Kidney glomerular epithelial cell (primary cell): ENCODE results near the gene RAB7A.

ENCODE experiments used
- DNase-seq: peaks from one replicate; lab custom pipeline; 2025; lab: John Stamatoyannopoulos, UW

RAB7A gene

GRCh38 chr3:128726023-128727016, at the start of gene RAB7A:
RAB7A (plus strand) TSS chr3:128726183; CDS start chr3:128795368, 69,185 bp downstream.
- DNase-seq: peak; percentile 94

DNA sequence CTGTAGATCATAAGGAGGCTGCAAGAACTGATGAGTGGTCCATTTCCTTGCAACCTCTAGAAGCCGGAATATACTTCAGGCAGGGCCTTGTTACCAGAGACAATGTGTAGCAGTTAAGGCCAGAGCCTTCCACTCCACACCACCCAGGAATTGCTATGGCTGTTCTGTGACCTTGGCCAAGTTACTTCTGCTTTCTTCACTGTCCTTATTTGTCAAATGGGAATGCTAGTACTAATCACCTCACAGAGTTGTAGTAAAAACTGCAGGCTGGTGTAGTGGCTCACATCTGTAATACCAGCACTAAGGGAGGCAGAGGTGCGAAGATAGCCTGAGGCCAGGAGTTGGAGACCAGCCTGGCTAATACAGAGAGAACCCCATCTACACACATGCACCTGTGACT, 46.6 kb upstream of the RAB7A start:
- no peak for DNase-seq

- DNase-seq: peak; percentile 94
Measured at GRCh38 chr3:128680603-128681368, 45.2 kb upstream of the RAB7A start.

- DNase-seq: no peak
Measured at GRCh38 chr3:128681369-128681829, 44.6 kb upstream of the RAB7A start.

DNA sequence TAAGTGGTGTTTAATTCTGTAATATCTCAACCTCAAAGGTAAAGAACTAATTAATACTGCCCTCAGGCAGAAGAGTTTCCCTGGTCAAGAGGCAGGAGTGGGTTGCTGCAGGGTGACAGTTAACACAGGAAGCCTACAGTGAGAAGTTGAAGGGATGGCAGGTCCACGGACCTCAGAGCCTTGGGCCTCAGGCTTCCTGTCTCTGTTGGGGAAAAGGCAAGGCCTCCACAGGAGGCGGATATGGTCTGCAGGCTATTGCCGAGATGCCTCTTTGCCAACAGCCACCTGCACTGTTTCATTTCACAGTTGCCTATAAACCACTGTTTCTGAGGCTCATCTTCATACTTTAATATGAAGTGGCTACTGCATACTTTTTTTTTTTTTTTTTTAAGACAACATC, 42.0 kb upstream of the RAB7A start:
- DNase-seq: no peak

DNA sequence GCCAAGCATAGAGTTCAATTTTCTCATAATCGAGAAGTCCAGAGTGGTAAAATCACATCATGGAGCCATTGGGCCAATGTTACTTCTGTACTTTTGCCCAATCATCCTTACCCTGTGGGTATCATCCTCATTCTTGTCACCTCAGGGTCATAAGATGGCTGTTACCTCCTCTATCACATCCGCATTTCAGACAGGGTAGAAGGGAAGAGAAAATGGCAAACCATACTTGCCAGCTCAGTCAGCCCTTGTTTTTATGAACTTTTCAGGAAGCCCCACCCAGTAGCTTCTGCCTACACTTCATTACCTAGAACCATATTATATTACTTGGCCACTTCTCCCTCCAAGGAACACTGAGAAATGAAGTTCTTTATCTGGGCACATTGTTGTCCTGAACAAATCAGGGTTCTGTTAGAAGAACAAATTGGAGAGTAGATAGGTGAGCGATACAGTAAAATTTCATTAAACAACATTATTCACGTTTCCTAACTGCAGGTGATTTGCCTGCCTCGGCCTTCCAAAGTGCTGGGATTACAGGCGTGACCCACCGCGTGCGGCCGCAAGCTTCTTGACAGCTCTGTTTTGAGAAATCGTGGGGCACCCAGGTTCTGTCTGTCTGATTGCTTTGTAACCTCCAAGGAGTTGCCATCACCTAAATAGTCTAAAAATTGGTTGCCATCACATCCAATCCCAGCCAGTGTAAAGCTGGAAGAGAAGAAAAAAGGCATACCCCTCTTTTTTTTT, 40.8 kb upstream of the RAB7A start:
- DNase-seq: no peak

- DNase-seq: no peak
Measured at GRCh38 chr3:128686465-128686864, 39.5 kb upstream of the RAB7A start.

GRCh38 chr3:128689060-128689459, 36.9 kb upstream of the RAB7A start:
- no peak for DNase-seq

DNA sequence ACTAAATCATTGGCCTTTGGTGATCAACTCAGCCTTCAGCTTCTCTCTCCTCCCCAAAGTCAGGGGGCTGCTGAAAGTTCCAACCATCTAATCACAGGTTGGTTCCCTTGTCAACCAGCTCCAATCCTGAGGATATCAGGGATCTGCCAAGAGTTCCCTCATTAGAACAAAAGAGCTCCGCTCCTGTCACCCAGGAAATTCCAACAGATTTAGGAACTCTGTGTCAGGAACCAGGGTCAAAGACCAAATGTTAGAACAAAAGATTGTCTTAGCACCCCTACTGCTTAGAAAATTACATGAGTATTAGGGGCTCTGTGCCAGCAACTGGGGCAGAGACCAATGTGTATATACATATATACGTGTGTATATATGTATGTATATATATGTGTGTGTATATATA, 32.3 kb upstream of the RAB7A start:
- no peak for DNase-seq

DNA sequence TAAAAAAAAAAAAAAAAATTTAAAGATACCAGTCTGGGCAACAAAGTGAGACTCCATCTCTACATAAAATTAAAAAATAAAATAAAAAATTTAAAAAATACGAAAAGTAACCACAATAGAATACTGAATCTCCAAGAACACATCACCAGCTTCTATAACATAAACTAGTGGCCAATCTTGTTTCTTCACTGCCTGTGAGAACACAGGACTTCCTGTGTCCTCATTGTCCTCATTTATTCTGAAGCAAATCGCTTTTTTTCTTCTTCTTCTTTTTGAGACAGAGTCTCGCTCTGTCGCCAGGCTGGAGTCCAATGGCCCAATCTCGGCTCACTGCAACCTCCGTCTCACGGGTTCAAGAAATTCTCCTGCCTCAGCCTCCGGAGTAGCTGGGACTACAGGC, 28.6 kb upstream of the RAB7A start:
- DNase-seq: no peak

- no peak for DNase-seq
Measured at GRCh38 chr3:128698211-128699047, 27.6 kb upstream of the RAB7A start.

DNA sequence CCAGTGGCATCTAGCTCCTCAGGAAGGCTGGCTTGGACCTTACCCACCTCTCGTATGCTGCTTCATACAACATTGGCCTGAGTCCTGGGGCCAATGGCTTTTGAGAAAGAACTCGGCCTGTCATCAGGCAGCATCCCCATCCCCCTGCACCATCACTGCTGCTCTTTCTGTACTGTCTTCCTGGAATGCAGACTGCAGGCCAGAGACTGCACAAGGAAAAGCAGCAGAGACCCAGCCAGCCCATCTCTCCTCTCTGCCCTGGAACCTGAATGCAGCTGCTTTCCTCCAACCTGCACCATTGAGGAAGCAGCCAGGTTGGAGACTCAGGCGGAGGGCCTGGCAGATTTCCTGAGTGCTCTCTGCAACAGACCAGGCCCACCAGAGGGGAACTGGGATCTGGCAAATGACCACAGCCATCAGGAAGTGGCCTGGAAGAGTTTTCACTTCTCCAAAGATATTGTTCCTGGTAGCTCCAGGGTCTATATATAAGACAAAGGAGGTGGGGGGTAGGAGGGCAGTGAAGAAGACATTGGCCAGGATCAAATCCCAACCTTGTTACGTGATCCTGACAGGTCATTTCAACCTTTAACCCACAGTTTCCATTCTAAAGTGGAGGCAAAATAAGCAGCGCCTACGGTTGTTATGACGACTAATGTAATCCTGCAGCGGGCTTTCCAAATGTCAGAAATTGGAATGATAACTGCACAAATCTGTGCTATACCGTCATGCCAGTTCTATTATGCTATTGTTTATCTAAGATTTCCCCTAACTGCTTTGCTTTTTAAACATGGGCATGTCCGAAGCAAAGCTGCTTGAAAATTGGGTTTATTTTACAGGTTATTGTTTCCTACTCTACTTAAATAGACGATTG, 24.4 kb upstream of the RAB7A start:
- DNase-seq: no peak

- DNase-seq: no peak
Measured at GRCh38 chr3:128702391-128702790, 23.6 kb upstream of the RAB7A start.

GRCh38 chr3:128703561-128703960, 22.4 kb upstream of the RAB7A start:
- no peak for DNase-seq

DNA sequence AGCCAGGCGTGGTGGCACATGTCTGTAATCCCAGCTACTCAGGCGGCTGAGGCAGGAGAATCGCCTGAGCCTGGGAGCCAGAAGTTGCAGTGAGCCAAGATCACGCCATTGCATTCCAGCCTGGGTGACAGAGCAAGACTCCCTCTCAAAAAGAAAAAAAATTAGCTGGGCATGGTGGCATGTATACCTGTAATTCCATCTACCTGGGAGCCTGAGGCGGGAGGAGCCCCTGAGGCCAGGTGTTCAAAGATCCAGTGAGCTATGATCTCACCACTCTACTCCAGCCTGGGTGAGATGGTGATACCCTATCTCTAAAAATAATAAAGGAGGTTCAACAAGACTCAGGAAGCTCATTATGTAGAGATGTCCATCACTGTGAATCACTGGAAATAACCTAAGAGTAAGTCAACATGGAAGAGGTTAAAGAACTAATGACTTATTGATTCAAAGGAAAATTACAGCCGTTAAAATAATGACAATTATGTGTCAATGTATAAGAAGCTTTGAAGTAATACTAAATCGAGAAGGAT, 19.8 kb upstream of the RAB7A start:
- no peak for DNase-seq

DNA sequence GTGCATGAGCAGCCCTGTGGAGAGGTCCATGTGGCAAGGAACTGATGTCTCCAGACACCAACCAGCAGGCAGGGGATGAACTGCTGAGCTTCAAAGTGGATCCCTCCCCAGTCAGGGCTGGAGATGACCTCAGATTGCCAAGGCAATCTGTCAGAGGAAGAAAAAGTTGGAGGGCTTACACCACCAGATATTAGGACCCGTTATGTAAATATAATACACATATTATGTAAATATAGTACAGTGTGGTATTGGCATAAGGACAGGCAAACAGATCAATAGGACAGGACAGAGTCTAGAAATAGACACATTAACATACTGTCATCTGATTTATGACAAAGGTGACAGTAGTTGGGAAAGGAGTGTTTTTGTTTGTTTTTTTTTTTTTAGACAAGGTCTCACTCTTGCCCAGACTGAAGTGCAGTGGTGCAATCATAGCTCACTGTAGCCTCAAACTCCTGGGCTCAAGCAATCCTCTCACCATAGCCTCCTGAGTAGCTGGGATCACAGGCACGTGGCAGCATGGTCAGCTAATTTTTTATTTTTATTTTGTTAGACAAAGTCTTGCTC, 18.0 kb upstream of the RAB7A start:
- no peak for DNase-seq

DNA sequence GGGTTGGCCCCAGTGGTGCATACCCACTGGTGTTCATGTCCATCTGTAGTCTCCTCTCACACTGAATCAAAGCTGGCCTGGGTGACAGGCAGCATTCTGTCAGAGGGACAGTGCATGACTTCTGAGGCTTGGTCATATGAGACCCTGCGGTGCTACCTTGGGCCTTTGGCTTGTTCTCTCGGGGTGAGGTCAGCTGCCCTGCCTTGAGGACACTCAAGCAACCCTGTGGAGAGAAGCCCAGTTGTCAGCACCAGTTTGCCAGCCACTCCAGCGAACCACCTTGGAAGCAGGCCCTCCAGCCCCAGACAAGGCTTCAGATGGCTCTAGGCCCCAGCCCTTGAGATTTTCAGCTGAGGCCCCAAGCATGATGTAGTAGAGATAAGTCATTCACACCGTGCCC, 16.9 kb upstream of the RAB7A start:
- no peak for DNase-seq

- no peak for DNase-seq
Measured at GRCh38 chr3:128709506-128710210, 16.3 kb upstream of the RAB7A start.

- no peak for DNase-seq
Measured at GRCh38 chr3:128710816-128711433, 15.1 kb upstream of the RAB7A start.
